Adrenal gland (tissue), 5 donors: Measurements from ENCODE around the gene SLC13A3.

Experiments
- POLR2A ChIP-seq, 2 donors: fragments of 450-650 bp; IDR thresholded peaks; one replicate each; pipeline ENCODE4 v1.6.1; 2017; ENCODE audit warnings: antibody characterized with exemption in 2 of 2, mild to moderate bottlenecking in 2 of 2, moderate library complexity in 1 of 2
- TF ChIP-seq, protein P1 (sequence below), 6 experiments: fragments of 450-650 bp in 4 of 6; fragments of 200-600 bp in 2 of 6; sonication (generic) in 1 of 6; IDR thresholded peaks; 1 replicate in 5 of 6; 2 replicates in 1 of 6; pipeline versions ENCODE4 v1.5.1 to v1.8.0; 2016 to 2021; ENCODE audit warnings: antibody characterized with exemption in 6 of 6, mild to moderate bottlenecking in 2 of 6, moderate library complexity in 1 of 6
- donor health status: DM: no; HTN: no; CAD: no.

DNA sequence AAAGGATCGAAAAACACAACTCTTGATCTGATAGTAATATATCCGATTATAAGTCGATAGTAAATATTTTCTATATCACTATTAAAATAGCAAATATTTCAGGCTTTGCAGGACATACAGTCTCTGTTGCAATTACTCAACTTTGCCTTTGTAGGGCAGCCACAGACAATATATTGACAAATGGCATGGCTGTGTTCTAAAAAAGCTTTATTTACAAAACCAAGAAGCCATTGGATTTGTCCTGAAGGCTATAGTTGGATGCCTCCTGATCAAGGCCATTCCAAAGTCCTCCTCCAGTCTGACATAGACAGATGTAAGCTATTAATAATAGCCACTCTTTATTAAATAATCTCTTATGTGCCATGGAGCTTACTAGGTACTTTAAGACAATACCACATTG is 106.7 kb downstream of the SLC13A3 start:
- TF ChIP-seq POLR2A (IDR thresholded peaks at IDR 0.05), result no peak
- TF ChIP-seq, protein P1, sequence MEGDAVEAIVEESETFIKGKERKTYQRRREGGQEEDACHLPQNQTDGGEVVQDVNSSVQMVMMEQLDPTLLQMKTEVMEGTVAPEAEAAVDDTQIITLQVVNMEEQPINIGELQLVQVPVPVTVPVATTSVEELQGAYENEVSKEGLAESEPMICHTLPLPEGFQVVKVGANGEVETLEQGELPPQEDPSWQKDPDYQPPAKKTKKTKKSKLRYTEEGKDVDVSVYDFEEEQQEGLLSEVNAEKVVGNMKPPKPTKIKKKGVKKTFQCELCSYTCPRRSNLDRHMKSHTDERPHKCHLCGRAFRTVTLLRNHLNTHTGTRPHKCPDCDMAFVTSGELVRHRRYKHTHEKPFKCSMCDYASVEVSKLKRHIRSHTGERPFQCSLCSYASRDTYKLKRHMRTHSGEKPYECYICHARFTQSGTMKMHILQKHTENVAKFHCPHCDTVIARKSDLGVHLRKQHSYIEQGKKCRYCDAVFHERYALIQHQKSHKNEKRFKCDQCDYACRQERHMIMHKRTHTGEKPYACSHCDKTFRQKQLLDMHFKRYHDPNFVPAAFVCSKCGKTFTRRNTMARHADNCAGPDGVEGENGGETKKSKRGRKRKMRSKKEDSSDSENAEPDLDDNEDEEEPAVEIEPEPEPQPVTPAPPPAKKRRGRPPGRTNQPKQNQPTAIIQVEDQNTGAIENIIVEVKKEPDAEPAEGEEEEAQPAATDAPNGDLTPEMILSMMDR (IDR thresholded peaks at IDR 0.05), result peak in 2 of 6 experiments; percentile 16 to 31
